Left ventricle myocardium inferior (tissue), 1 donor: ENCODE data around the gene HCFC1. TPM values are rescaled to one million over a fixed set of nuclear protein-coding genes. Genes with fewer than 3 reads are reported as not detected.

Experiments
- DNase-seq: peaks from one replicate; pipeline ENCODE4 v3.0.0-alpha.2; 2020
- H3K27ac ChIP-seq: fragments of 200-600 bp; replicated peaks from 2 replicates; pipeline ENCODE4 v1.8.0; 2021
- H3K27me3 ChIP-seq: fragments of 200-600 bp; 2 replicates; pipeline ENCODE4 v1.8.0; 2021; ENCODE audit warnings: low read depth
- H3K36me3 ChIP-seq: fragments of 200-600 bp; 2 replicates; pipeline ENCODE4 v1.8.0; 2021
- H3K4me1 ChIP-seq: fragments of 200-600 bp; 2 replicates; pipeline ENCODE4 v1.8.0; 2021
- H3K4me3 ChIP-seq: fragments of 200-600 bp; 2 replicates; pipeline ENCODE4 v1.8.0; 2021; ENCODE audit warnings: mild to moderate bottlenecking, moderate library complexity
- H3K9me3 ChIP-seq: fragments of 200-600 bp; replicated peaks from 2 replicates; pipeline ENCODE4 v1.8.0; 2021
- intact Hi-C: fragments of 100-400 bp; cut with micrococcal nuclease; formaldehyde crosslinking; loops from one replicate; pipeline ENCODE4 v1.11.0; 2022
- total RNA-seq: library from RNA; stranded (reverse); fragmentation: NEBNext Ultra II Directional; extraction: Animal tissue kit (Norgen Biotek cat#: 25700); gene quantifications from one replicate; pipeline ENCODE4 v1.2.1, GENCODE V29; 2021
- TF ChIP-seq, protein P1 (sequence below): fragments of 200-600 bp; IDR thresholded peaks from 2 replicates; pipeline ENCODE4 v1.8.0; 2021; ENCODE audit warnings: antibody characterized with exemption, mild to moderate bottlenecking, borderline replicate concordance
- donor health status: DM: no; HTN: yes; CAD: no; lungs with severe emphysema.

HCFC1 gene
- total RNA-seq, 1 donor from 2014 or later = 28.4 TPM

DNA sequence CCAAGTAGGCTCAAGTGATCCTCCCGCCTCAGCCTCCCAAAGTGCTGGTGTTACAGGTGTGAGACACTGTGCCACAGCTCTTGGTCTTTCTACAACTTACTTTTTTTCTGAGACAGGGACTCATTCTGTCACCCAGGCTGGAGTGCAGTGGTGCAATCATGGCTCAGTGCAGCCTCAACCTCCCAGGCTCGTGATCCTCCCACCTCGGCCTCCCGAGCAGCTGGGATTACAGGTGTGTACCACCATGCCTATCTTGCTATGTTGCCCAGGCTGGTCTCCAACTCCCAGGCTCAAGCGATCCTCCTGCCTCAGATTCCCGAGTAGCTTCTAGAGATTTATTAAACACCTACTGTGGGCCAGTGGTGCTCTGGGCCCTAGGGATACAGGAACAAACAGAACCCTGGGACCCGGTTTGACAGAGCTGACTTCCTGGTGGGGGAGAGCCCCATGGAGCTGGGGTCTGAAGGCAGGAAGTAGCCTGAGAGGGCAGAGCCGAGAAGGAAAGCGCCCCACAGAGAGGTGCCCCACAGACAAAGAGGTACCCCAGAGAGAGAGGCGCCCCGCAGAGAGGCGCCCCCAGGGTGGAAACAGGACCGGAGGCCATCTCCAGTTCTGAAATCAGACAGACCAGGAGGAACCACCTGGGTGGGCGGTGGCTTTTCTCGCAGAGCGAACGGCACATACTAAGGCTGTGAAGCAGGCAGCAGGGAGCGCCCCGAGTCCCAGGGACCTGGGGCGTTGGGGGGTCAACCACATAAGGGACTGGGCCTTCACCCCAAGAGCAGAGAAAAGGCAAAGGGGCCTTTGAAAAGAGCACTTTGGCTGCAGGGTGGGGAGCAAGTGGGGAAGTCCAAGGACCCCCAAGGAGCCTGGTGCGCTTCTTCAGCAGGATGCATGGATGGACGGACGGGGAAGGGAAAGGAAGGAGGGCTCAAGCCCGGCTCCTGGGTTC, 43.1 kb upstream of the HCFC1 start:
- H3K27ac ChIP-seq = no peak overlapping the region
- intact Hi-C loops = loop anchor here (5.0 kb wide), 1 partner anchor 38 kb away; no protein-coding TSS in a partner anchor
- no peaks in the 10 kb centered on the region for H3K27me3 ChIP-seq
- TF ChIP-seq, protein P1, sequence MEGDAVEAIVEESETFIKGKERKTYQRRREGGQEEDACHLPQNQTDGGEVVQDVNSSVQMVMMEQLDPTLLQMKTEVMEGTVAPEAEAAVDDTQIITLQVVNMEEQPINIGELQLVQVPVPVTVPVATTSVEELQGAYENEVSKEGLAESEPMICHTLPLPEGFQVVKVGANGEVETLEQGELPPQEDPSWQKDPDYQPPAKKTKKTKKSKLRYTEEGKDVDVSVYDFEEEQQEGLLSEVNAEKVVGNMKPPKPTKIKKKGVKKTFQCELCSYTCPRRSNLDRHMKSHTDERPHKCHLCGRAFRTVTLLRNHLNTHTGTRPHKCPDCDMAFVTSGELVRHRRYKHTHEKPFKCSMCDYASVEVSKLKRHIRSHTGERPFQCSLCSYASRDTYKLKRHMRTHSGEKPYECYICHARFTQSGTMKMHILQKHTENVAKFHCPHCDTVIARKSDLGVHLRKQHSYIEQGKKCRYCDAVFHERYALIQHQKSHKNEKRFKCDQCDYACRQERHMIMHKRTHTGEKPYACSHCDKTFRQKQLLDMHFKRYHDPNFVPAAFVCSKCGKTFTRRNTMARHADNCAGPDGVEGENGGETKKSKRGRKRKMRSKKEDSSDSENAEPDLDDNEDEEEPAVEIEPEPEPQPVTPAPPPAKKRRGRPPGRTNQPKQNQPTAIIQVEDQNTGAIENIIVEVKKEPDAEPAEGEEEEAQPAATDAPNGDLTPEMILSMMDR = no peak
- H3K9me3 ChIP-seq = no peaks in the 10 kb centered on the region
- peaks cover 22% of the 10 kb centered on the region for H3K4me1 ChIP-seq
- peaks cover 10% of the 10 kb centered on the region for H3K36me3 ChIP-seq
- H3K4me3 ChIP-seq = no peak overlapping the region
- DNase-seq = no peak

DNA sequence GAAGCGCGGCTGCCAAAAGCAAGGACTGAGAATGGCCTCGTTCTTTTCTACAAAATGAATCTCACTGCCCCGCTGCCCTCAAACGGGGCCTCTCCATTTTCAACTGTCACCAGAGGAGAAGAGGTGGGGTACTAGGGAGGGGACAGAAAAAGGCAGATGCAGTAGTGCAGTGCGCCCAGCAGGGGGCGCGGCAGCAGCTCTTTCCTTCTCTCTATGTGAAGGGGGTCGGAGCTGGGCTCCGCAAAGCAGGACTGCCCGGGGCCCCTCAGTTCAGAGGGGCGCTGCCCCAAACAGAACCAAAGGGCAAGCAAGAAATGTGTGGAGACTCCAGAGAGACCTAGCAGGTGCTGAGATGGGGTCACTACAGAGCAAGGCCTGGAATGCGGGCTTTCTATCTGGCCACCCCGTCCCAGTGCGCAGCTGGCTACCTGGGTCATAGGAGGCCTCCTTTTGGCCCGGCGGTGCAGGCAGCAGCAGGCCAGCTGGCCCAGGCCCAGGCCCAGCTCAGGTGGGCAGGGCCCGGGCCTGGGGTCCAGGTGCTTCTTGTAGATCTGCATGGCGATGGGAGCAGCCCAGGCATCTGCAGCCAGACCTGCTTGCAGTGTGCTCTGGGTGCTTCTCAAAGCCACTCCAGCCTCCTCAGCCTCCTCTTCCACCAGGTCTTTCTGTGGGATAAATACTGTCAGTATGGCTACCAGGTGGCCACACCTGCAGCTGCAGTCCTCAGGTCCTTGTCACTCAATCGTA, 42.2 kb upstream of the HCFC1 start:
- Histone ChIP-seq H3K27ac (no peak overlapping the region), H3K4me1 (peaks cover 15% of the 10 kb centered on the region), H3K4me3 (no peak overlapping the region), H3K27me3 (no peaks in the 10 kb centered on the region), H3K36me3 (peaks cover 10% of the 10 kb centered on the region), H3K9me3 (no peaks in the 10 kb centered on the region)
- intact Hi-C loops = loop anchor here (5.0 kb wide), 1 partner anchor 39 kb away; no protein-coding TSS in a partner anchor
- no peak for DNase-seq
- TF ChIP-seq, protein P1 = peak; percentile 85

DNA sequence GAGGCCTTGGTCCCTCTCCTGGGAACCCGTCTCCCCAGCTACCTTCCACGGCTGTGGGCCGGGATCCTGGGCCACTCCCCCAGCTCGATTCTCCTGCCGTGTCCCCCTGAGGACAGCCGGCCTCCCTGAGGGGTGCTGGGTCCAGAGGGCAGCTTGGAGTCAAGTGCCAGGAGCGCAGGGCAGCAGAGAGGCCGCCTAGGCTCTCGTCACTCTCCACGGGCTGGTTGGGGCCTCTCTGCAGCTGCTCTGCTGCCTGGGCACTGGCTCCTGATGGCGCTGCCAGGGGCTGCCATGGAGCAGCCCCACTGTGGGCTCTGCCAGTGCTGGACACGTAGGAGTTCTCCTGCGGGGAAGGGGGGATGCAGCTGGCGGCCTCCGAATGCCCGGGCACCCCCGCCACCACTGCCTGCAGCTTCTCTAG, 41.4 kb upstream of the HCFC1 start:
- no peak for DNase-seq
- intact Hi-C loops = loop anchor here (5.0 kb wide), 1 partner anchor 39 kb away; no protein-coding TSS in a partner anchor
- TF ChIP-seq, protein P1 = no peak
- Histone ChIP-seq H3K27ac (no peak overlapping the region), H3K4me1 (peaks cover 7% of the 10 kb centered on the region), H3K4me3 (no peak overlapping the region), H3K36me3 (peaks cover 10% of the 10 kb centered on the region), H3K27me3 (no peaks in the 10 kb centered on the region), H3K9me3 (no peaks in the 10 kb centered on the region)

DNA sequence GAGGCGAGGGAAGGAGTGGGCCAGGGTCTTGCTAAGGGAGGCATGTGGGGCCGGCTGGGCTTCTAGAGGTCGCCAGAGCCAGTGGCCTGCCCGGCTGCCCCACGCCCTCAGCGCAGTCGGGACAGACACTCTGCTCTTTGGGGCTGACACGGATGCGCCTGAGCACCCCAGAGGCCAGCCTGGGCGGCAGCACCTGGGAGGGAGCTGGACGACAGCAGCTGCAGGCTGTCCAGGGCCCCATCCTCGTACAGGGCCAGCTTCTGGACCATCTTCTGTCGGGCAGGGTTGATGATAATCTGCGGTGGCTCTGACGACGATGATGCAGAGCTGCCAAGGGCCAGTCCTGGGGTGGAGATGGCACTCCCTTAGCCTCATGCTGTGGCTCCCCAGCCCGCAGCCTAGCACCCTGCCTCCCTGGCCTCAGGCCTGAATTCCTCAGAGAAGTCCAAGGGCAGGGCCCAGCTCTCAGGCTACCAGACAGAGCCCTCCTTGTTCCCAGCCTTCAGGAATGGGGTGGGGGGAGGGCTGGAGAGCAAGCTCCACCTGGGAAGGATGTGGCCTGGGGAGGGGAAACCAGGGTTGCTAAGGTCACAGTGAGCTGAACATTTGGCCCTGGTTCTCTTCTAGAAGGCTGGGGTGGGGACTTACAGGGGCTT, 40.8 kb upstream of the HCFC1 start:
- DNase-seq = no peak
- peaks cover 10% of the 10 kb centered on the region for H3K36me3 ChIP-seq
- H3K27me3 ChIP-seq = no peaks in the 10 kb centered on the region
- peaks cover 6% of the 10 kb centered on the region for H3K4me1 ChIP-seq
- H3K4me3 ChIP-seq = no peak overlapping the region
- TF ChIP-seq, protein P1 = no peak
- no peak overlapping the region for H3K27ac ChIP-seq
- intact Hi-C loops = loop anchor here (5.0 kb wide), 1 partner anchor 40 kb away; no protein-coding TSS in a partner anchor
- no peaks in the 10 kb centered on the region for H3K9me3 ChIP-seq
